Left colon (tissue), 2 donors: Measurements from ENCODE around the gene ACTMAP. TPM values are rescaled to one million over a fixed set of nuclear protein-coding genes. Genes with fewer than 3 reads are reported as not detected.
"Not testable (repeated sequence)": the region's sequence is repeated elsewhere in the genome, so short reads cannot be mapped to it uniquely, and the experiment has no call there.

ENCODE experiments used
- ATAC-seq: fragments of 200-7000 bp; cut with Tn5 transposase; one replicate; pipeline ENCODE4 v1.9.1; 2020; ENCODE audit warnings: mild to moderate bottlenecking, moderate library complexity
- DNase-seq, 2 donors: peaks; one replicate each; pipeline ENCODE4 v3.0.0-alpha.2; 2020
- intact Hi-C, 2 donors: fragments of 100-400 bp; cut with DNase I in 1 of 2; cut with micrococcal nuclease in 1 of 2; formaldehyde crosslinking; loops; one replicate each; pipeline versions ENCODE4 v1.11.2 to v1.14.0; 2022; cut with DNase I, micrococcal nuclease
- total RNA-seq, 2 donors: library from RNA; stranded (reverse); fragmentation: NEBNext Ultra II Directional; extraction: Animal tissue kit (Norgen Biotek cat#: 25700); gene quantifications; one replicate each; pipeline ENCODE4 v1.2.1, GENCODE V29; 2021
- donor health status: DM: no; HTN: no; CAD: no.
- donor health status: DM: yes; HTN: yes; CAD: no.

Gene ACTMAP
- total RNA-seq, 2 donors from 2014 or later: 12.1 to 12.4 TPM

GRCh38 chr19:40732304-40732703 lies 18.0 kb downstream of the ACTMAP start:
- ATAC-seq, intact Hi-C loops, DNase-seq: not testable (repeated sequence)

DNA sequence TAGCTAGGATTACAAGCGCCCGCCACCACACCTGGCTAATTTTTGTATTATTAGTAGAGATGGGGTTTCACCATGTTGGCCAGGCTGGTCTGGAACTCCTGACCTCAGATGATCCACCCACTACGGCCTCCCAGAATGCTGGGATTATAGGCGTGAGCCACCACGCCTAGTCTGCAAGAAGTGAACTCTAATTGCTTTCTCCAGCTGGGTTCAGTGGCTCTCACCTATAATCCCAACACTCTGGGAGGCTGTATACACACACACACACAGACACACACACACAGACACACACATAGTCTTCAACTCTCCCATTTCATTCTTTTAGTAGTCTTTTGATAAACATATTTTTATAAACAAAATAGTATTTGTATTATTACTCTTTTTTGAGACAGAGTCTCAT lies 20.2 kb downstream of the ACTMAP start:
- intact Hi-C loops, DNase-seq: not testable (repeated sequence)
- peak; percentile 66 for ATAC-seq

- DNase-seq (no peak), ATAC-seq (no peak)
- intact Hi-C loops: no loop called here
Measured at GRCh38 chr19:40726279-40726678, 24.0 kb downstream of the ACTMAP start.

DNA sequence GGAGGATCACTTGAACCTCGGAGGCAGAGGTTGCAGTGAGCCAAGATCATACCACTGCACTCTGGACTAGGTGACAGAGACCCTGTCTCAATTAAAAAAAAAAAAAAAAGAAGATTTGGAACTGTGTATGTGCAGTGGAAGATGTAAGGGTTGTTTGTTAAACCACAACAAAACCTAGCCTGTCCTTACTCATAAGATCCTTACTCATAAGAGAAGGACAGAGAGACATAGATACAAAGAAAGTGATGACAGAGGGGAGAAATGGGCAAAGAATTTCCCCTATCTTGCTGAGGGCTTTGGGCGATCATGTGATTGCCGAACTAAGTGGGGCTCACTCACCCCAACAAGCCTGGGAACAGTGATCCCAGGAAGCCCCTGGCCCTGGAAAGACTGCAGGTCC lies 25.4 kb downstream of the ACTMAP start:
- no peak for ATAC-seq
- DNase-seq: no peak
- intact Hi-C loops: no loop called here

GRCh38 chr19:40724315-40724714 lies 26.0 kb downstream of the ACTMAP start:
- intact Hi-C loops: no loop called here
- ATAC-seq (no peak), DNase-seq (no peak)

DNA sequence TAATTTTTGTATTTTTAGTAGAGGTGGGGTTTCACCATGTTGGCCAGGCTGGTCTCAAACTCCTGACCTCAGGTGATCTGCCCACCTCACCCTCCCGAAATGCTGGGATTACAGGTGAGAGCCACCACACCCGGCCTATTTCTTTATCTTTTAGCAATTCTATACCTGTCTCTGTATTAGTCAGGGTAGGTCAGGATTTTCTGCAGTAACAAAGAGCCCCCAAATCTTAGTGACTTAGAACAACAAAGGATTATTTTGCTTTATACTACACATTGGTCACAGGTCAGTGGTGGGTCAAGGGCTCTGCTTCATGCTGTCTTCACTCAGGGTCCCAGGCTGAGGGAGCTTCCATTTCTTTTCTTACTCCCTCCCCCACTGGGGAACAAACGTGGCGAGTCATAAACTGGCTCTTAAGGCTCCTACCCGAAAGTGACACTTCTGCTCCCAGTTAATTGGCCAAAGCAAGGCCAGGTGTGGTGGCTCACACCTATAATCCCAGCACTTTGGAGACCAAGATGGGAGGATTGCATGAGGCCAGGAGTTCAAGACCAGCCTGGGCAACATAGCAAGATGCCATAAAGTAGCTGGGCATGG lies 26.5 kb downstream of the ACTMAP start:
- intact Hi-C loops: no loop called here
- DNase-seq (no peak), ATAC-seq (no peak)

DNA sequence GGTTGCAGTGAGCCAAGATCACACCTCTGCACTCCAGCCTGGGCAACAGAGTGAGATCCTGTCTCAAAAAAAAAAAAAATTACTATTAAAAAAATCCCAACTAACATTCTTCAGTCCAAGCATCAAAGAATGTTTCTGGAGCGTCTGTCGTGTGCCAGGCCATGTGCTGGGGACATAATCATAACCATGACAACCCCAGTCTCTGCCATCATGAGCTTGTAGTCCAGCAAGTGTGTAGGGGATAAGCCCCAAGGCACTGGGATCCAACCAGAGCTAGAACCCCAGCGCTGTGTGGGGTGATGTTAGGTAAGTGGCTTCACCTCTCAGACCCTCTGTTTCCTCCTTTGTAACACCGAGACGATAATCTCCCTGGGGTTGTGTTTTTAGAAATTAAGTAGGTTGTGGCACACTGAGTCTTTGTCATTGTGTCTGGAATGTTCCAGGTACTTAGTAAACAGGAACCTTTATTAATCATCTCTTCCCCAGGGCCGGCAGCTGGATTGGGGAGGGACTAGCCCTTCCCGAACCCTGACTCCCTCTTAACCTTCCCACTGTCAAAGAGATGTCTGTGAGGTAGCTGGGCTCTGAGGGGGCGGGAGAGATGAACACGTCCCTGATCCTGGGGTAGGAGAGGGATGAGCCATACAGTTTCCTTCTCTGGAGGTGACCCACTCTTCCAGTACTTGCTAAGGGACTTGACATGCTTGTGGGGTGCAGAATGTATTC lies 28.2 kb downstream of the ACTMAP start:
- no peak for ATAC-seq
- DNase-seq: no peak
- intact Hi-C loops: no loop called here

DNA sequence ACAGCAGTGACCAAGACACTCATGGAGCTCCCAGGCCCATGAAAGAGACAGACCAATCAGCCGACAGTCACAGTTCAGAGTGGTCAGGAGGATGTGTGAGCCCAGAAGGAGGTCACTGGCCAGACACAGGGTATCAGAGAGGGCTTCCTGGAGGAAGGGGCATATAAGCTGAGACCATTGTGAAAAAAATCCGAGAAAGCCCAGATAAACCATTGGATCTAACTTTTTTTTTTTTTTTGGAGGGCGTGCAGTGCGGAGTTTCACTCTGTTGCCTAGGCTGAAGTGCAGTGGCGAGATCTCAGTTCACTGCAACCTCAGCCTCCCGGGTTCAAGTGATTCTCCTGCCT lies 29.2 kb downstream of the ACTMAP start:
- DNase-seq (no peak), ATAC-seq (no peak)
- intact Hi-C loops: no loop called here

DNA sequence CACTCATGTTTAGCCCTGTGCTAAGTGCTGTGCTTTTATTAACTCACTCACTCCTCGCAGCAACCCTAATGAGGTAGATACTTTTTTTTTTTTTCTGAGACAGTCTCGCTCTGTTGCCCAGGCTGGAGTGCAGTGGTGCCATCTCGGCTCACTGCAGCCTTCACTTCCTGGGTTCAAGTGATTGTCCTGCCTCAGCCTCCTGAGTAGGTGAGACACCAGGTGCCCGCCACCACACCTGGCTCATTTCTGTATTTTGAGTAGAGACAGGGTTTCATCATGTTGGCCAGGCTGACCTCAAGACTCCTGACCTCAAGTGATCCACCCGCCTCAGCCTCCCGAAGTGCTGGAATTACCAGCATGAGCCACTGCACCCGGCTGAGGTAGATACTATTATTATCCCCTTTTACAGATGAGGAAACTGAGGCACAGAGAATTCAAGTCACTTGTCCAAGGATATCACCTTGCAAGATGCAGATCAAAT lies 30.8 kb downstream of the ACTMAP start:
- DNase-seq (peak in 1 of 2 donors; percentile 35), ATAC-seq (no peak)
- intact Hi-C loops: no loop called here

DNA sequence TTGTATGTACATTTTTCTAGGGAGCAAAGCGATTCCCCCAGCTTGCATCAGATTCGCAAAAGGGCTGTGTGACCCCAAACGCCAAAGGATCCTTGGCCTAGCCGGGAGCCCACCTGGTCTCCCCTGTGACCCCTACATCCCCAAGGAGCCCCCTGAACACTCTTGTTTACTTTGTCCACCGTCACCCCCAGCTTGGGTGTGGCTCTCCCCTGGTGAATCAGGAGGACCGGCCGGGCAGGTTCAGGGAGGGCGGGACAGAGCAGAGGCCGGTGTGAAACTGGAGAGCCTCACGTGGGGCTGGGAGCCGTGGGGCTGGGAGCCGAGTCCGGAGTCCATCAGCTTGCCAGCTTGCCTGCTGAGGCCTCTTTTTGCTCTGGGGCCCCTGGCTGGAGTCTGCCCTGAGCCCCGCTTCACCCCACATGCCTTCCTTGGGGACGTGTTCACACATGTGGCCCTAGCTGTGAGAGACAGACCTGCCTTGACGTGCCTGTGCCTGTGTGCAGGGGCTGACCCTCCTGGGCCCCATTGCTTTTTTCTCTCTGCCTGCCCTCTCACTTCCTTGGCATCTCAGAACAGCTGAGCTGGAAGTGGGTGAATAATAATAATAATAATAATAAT lies 31.4 kb downstream of the ACTMAP start:
- intact Hi-C loops: no loop called here
- peak; percentile 57 for ATAC-seq
- peak; percentile 92 to 95 for DNase-seq

GRCh38 chr19:40717880-40718773 lies 32.1 kb downstream of the ACTMAP start:
- DNase-seq (peak; percentile 42 to 57), ATAC-seq (no peak)
- intact Hi-C loops: no loop called here

- peak in 1 of 2 donors; percentile 39 for DNase-seq
- intact Hi-C loops: no loop called here
- ATAC-seq: no peak
Measured at GRCh38 chr19:40717325-40717879, 32.9 kb downstream of the ACTMAP start.

GRCh38 chr19:40716482-40717324 lies 33.6 kb downstream of the ACTMAP start, which contains the start of the genes COQ8B and ITPKC:
Gene COQ8B, minus strand, starts transcription at chr19:40716886. Its CDS starts 2,254 bp downstream, at chr19:40714632.
Gene ITPKC, plus strand, starts transcription at chr19:40717112. Its CDS starts 24 bp downstream, at chr19:40717136.
- intact Hi-C loops: no loop called here
- DNase-seq (peak; percentile 100), ATAC-seq (peak; percentile 68)

GRCh38 chr19:40716031-40716481 lies 34.2 kb downstream of the ACTMAP start:
- intact Hi-C loops: no loop called here
- DNase-seq: peak; percentile 45 to 52
- no peak for ATAC-seq

DNA sequence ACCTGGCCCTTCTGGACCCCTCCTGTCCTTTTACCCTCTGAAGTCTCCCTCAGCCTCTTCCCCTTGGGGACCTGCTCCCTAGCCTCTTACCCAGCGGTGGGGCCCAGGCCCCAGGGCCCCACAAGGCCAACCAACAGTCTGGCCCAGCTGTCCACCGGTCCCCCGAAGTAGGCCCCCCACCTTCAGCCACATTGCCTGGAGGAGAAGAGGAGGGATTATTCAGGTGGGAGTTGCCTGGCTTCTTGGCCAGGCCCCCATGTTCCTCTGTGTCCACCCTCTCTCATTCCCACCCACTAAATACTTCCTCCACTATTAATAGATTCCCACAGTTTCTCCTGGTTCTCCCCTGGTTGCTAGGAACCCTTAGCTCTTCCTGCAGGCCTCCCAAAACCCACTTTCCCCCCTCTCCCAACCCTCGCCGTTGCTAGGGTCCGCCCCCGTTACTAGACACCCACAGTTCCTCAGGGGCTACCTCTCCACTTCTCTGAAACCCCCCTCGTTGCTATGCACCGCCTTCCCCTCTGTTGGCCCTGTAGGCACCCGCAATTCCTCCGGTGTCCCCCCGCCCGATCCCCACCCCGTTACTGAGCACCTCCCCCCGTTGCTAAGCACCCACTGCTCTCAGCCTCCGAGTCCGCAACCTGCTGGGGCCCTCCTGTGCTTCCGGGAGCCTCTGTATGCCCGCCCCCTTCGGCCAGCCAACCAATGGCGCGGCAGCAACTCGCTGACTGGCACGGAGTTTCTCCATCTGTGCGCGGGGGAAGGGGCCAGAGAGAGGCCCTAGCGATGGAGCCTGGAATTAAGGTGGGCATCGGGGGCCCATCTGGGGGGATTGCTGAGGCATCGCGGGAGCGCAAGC lies 35.6 kb downstream of the ACTMAP start:
- intact Hi-C loops: no loop called here
- peak; percentile 94 to 96 for DNase-seq
- ATAC-seq: peak; percentile 66

DNA sequence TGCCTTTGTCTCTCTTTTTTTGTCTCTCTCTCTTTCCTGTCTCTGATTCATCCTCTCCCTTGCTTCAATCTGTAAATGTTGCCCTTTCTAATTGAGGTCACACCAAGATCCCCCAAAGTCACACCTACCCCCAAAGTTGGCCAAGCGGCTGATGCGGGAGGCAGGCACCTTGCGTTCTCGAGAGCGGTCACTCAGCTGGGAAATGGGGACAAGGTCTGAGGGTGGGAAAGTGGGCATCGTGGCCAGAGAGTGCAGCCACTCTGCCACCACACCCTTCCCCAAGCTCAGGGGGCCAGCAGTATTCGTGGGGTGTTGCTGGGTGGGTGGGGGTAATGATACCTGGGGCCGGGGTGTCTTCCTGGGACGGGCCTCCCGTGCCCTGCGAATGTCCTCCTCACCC lies 36.3 kb downstream of the ACTMAP start:
- intact Hi-C loops: no loop called here
- ATAC-seq (no peak), DNase-seq (no peak)

- no peak for DNase-seq
- intact Hi-C loops: no loop called here
- no peak for ATAC-seq
Measured at GRCh38 chr19:40709817-40710216, 40.5 kb downstream of the ACTMAP start.
